Fibroblast of skin of left quadriceps (primary cell): Measurements from ENCODE around the gene C2CD2.
A peak's percentile ranks its signal among the peaks of the same experiment; 100 is the strongest.

Experiments used
- DNase-seq, 2 experiments: peaks; one replicate each; pipeline ENCODE4 v3.0.0-alpha.2; 2013; ENCODE audit warnings: low read depth in 2 of 2

The C2CD2 gene

DNA sequence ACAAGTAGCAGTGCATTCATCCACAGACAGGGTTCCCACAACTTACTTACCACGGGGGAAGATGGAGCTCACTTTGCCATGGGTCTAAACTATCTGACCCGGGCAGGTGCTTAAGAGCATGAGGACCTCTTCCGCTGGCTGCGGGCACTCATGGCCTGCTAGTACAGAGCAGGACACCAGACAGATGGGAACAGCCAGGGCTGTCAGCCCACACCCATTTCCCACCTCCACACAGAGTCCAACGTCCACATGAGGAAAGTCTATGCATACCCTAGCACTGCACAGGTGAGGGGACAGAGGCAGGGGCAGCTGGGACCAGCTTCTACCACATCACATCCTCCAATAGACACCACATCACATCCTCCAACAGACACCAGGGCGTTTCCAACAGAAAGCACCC lies 38.9 kb downstream of the C2CD2 start:
- no peak for DNase-seq

DNA sequence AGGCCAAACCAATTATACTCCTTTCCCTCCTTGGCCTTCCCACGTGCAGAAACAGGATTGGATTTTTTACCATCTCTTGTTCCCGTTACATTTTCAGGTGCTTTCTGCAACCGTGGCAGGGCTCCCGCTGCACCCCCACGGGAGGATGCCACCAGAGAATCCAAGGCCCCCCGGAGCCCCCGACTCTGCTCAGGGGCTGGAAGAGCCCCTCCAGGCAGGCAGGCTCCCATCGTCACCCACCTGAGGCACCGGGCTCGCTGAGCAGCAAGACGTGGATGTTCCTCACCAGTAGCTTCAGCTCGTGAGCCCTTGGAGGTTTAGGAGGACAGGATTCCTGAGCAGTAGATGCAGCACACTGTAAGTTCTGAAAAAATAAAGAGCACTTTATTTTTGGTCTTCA lies 39.5 kb downstream of the C2CD2 start:
- no peak for DNase-seq

- DNase-seq: no peak
Observed at GRCh38 chr21:41913230-41913629, 40.6 kb downstream of the C2CD2 start.

GRCh38 chr21:41908829-41909228 lies 45.0 kb downstream of the C2CD2 start:
- DNase-seq: no peak

- DNase-seq: no peak
Observed at GRCh38 chr21:41907496-41908258, 46.1 kb downstream of the C2CD2 start.

GRCh38 chr21:41906770-41907169 lies 47.0 kb downstream of the C2CD2 start:
- no peak for DNase-seq

DNA sequence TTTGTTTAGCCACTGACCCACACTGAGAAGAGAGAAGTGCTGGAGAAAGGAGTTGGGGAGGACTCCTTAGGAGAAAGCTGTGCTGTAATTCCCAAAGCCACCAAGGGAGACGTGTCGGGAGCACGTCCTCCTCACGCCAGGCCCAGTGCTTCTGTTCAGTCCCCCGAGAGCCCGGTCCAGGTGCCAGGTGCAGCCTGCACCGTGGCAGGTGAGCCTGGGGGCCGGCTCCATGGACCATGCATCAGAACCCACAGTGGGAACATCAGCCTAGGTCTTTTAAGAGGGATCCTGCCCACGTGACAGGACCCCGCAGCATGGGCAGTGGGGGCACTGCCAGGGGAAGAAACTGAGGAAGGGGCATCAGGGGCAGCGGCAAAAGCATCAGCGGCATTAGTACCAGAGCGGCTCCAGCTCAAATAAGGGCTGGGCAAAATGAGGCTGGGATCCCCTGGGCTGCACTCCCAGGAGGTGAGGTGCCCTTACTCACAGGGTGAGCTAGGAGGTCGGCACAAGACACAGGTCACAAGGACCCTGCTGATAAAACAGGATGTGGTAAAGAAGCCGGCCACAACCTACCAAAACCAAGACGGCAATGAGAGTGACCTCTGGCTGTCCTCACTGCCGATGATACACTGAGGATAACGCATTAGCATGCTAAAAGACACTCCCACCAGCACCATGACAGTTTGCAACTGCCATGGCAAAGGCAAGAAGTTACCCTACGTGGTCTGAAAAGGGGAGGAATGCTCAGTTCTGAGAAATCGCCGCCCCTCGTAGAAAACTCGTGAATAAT lies 50.1 kb downstream of the C2CD2 start:
- DNase-seq: no peak

- no peak for DNase-seq
Observed at GRCh38 chr21:41902946-41903345, 50.9 kb downstream of the C2CD2 start.

- DNase-seq: no peak
Observed at GRCh38 chr21:41901782-41902181, 52.0 kb downstream of the C2CD2 start.

DNA sequence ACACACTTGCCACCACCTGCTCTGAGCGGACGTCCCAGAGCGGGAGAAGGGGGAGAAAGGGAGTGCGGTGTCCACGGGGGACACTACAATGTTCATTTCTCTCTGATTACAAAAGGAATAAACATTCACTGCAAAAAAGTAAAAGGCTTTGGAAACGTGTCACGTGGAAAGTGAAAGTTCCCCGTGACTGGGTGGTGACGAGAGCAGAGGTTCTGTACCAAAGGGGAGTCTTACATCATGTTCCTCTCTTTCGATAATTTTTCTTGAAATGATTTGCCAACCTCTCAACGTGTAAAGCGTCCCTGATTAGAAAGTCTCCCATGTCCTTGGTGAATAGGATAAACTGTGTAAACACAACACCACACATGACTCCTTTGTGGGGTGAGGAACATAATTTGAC lies 52.7 kb downstream of the C2CD2 start:
- DNase-seq: no peak

DNA sequence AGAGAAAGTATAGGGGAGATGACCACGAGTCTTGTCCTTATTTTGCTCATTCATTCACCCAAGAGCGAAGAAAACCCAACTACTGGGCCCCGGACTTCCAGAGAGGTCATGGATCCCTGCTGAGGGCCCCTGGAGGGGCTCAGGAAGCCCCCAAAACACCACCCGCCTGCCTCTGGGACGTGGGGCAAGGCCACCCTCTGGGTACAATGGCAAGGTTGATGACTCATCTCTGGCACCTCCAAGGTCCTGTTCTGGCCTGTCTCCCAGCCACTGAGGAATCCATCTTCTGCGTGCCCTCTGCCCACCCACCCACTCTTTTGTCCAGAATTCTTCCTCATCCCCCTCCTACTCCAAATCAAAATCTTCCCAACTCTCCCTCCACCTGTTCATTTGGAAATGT lies 53.4 kb downstream of the C2CD2 start:
- DNase-seq: no peak

- no peak for DNase-seq
Observed at GRCh38 chr21:41899426-41900202, 54.2 kb downstream of the C2CD2 start.

- DNase-seq: no peak
Observed at GRCh38 chr21:41898998-41899397, 54.8 kb downstream of the C2CD2 start.

- no peak for DNase-seq
Observed at GRCh38 chr21:41897700-41898099, 56.1 kb downstream of the C2CD2 start.

DNA sequence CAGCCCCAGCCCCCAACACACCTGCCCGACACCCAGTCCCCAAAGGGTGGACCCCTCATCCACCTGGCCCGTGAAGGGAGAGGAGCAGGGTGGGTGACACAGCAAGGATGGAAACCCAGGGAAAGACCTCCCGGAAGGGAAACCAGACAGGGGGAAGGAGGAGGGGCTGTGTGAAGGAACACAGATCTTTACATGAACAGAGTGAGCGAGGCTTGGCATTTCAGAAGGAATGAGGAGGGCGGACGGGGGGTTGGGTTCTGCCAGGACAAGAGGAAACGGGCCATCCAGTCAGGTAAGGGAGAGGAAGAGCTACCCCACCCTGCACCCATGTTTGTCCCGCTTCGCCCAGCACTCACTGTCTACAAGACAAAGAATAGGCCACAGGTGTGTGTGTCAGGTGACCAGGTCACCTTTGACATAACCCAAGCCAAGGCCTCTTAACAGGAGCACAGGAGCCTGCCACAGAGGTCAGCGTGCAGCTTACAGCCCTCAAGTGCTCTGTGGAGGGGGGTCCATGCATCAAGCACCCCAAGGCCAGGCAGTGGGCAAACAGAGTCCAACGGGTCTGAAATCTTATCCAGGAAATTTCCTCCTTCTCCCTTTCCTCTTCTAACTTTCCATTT lies 56.7 kb downstream of the C2CD2 start:
- no peak for DNase-seq

GRCh38 chr21:41895643-41896493 lies 58.0 kb downstream of the C2CD2 start:
- no peak for DNase-seq

- peak; percentile 45 to 49 for DNase-seq
Observed at GRCh38 chr21:41894922-41895557, 58.8 kb downstream of the C2CD2 start.

DNA sequence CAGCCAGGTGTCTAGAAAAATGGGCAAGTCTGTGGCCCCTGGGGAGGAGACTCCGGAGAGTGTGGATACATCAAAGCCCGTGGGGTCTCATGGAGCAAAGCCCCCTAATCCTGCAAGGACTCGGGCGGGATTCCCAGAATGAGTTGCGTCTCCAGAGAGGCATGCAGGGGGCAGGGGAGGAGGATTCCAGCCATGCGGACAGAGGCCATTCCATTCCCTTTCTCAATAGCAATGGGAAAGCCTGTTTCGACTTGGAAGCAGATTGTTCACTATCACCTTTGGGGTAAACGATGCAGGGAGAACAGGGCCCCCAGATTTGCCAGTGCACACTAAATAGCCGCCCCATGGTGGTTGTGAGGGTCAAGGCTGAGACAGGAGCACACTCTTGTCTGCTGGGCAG lies 59.3 kb downstream of the C2CD2 start:
- DNase-seq: no peak

DNA sequence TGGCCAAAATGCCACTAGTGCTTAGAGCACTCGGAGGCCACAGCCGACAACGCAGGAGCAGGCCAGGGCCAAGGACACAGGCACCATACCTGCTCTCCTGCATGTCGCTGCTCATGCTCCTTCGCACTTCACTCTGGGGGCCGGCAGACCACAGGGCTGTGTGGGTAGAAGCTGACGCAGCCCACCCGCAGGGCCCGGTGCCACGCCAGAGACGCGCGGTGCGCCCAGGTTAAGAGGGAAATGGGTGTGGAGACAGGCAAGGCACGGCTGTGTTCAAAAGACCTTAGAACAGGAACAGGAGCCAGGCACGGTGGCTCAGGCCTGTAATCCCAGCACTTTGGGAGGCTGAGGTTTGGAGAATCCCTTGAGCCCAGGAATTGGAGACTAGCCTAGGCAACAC lies 61.1 kb downstream of the C2CD2 start:
- no peak for DNase-seq

DNA sequence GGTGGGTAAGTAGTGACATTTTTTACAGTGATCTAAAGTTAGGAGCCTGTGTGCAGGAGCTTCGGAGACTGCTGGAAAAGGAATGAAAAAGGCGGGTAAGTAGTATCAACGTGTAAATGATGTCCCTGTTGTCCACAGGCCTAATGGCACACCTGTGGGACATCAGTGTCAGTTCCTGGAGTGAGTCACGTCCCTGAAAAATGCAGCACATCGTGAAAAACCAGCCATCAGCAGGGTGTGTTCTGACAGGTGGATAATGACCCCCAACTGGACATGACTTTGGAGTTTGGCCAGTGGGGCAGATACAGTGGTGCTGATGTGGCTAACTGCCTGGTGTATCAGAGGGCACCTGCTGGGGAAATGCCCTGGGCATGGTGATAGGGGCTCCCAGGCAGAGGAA lies 62.7 kb downstream of the C2CD2 start:
- DNase-seq: no peak

- DNase-seq: no peak
Observed at GRCh38 chr21:41890355-41890754, 63.5 kb downstream of the C2CD2 start.
